ENCODE measurements around the gene ALPP.
"Not testable (repeated sequence)": the region's sequence is repeated elsewhere in the genome, so short reads cannot be mapped to it uniquely, and the experiment has no call there.

The ALPP gene

GRCh38 chr2:232367591-232368233, 10.8 kb upstream of the ALPP start:
- peak; percentile 8 for TF ChIP-seq CTCF (IDR thresholded peaks at IDR 0.05; ENCODE audit: low read length, missing control alignments)
- no peak for DNase-seq (ENCODE audit: low read depth)
- no peak overlapping the region for H3K4me3 ChIP-seq (replicated peaks; ENCODE audit: low read depth, low read length)

- no peak overlapping the region for H3K4me3 ChIP-seq (replicated peaks; ENCODE audit: low read depth, low read length)
- TF ChIP-seq CTCF (IDR thresholded peaks at IDR 0.05; ENCODE audit: low read length, missing control alignments): no peak
- DNase-seq (ENCODE audit: low read depth): no peak
Measured at GRCh38 chr2:232368311-232368731, 10.2 kb upstream of the ALPP start.

GRCh38 chr2:232369126-232369951, 9.2 kb upstream of the ALPP start:
- no peak for DNase-seq (ENCODE audit: low read depth)

GRCh38 chr2:232370007-232370406, 8.5 kb upstream of the ALPP start:
- not testable (repeated sequence) for H3K4me3 ChIP-seq (replicated peaks; ENCODE audit: low read depth, low read length); DNase-seq (ENCODE audit: low read depth)

More at GRCh38 chr2:232369126-232369951, 9.2 kb upstream of the ALPP start:
- TF ChIP-seq CTCF (IDR thresholded peaks at IDR 0.05; ENCODE audit: low read length, missing control alignments): no peak
- no peak overlapping the region for H3K4me3 ChIP-seq (replicated peaks; ENCODE audit: low read depth, low read length)

- DNase-seq (ENCODE audit: low read depth): peak; percentile 18
- H3K4me3 ChIP-seq (replicated peaks; ENCODE audit: low read depth, low read length): no peak overlapping the region
- no peak for TF ChIP-seq CTCF (IDR thresholded peaks at IDR 0.05; ENCODE audit: low read length, missing control alignments)
Measured at GRCh38 chr2:232372231-232373208, 6.0 kb upstream of the ALPP start.

GRCh38 chr2:232374356-232374755, 4.2 kb upstream of the ALPP start:
- no peak for TF ChIP-seq CTCF (IDR thresholded peaks at IDR 0.05; ENCODE audit: low read length, missing control alignments)
- DNase-seq (ENCODE audit: low read depth): no peak
- no peak overlapping the region for H3K4me3 ChIP-seq (replicated peaks; ENCODE audit: low read depth, low read length)

GRCh38 chr2:232375164-232375563, 3.4 kb upstream of the ALPP start:
- no peak overlapping the region for H3K4me3 ChIP-seq (replicated peaks; ENCODE audit: low read depth, low read length)
- DNase-seq (ENCODE audit: low read depth): no peak
- TF ChIP-seq CTCF (IDR thresholded peaks at IDR 0.05; ENCODE audit: low read length, missing control alignments): no peak
